ENCODE measurements around the gene OBSCN. TPM values are rescaled to one million over a fixed set of nuclear protein-coding genes. Genes with fewer than 3 reads are reported as not detected.

The OBSCN gene
- total RNA-seq, 1 experiment from 2014 or later, result 5.6 TPM

- TF ChIP-seq CTCF (IDR thresholded peaks at IDR 0.05; ENCODE audit: insufficient read depth in 1 of 2, low read depth in 1 of 2, low read length in 1 of 2, severe bottlenecking in 1 of 2, unreplicated experiment in 1 of 2), result no peak
- intact Hi-C loops (cut with micrococcal nuclease; ENCODE audit: unreplicated experiment), result no loop called here
- ChIA-PET POLR2A (no interaction called here), CTCF (interaction anchor here (0.6 kb wide), 1 partner anchor 11 kb away, joined by 4 read pairs; no protein-coding TSS in a partner anchor)
- Mint-ChIP-seq H3K4me1 (ENCODE audit: low read depth, unreplicated experiment) (no peaks in the 10 kb centered on the region), H3K27ac (ENCODE audit: unreplicated experiment) (no peak overlapping the region), H3K9me3 (ENCODE audit: unreplicated experiment) (peaks cover 34% of the 10 kb centered on the region), H3K36me3 (ENCODE audit: insufficient read depth, unreplicated experiment) (no peaks in the 10 kb centered on the region), H3K4me3 (ENCODE audit: unreplicated experiment) (no peak overlapping the region), H3K27me3 (ENCODE audit: insufficient read depth, unreplicated experiment) (peaks cover 8% of the 10 kb centered on the region)
- DNase-seq, result no peak
- no TSS peak for BruUV-seq (replicated peaks)
- Histone ChIP-seq H3K36me3 (ENCODE audit: control insufficient read depth, insufficient read depth, low read length) (no peaks in the 10 kb centered on the region), H3K27me3 (replicated peaks; ENCODE audit: control insufficient read depth, insufficient read depth, low read length) (no peaks in the 10 kb centered on the region), H3K4me3 (ENCODE audit: low read depth, low read length) (no peak overlapping the region), H3K4me1 (no peaks in the 10 kb centered on the region), H3K9me3 (peaks cover 17% of the 10 kb centered on the region)
Measured at GRCh38 chr1:228198977-228199590, 8.8 kb upstream of the OBSCN start.

GRCh38 chr1:228204958-228205357 is 2.9 kb upstream of the OBSCN start:
- no TSS peak for BruUV-seq (replicated peaks)
- Histone ChIP-seq H3K4me1 (no peaks in the 10 kb centered on the region), H3K4me3 (ENCODE audit: low read depth, low read length) (no peak overlapping the region), H3K36me3 (ENCODE audit: control insufficient read depth, insufficient read depth, low read length) (no peaks in the 10 kb centered on the region), H3K27me3 (replicated peaks; ENCODE audit: control insufficient read depth, insufficient read depth, low read length) (no peaks in the 10 kb centered on the region), H3K9me3 (0 out of 2 replicates have a peak, but pooled peaks cover under 1% of the 10 kb centered on the region)
- ChIA-PET CTCF (interaction anchor here (0.6 kb wide), 1 partner anchor 11 kb away, joined by 7 read pairs; no protein-coding TSS in a partner anchor), POLR2A (no interaction called here)
- no peak for DNase-seq
- H3K27ac Mint-ChIP-seq (ENCODE audit: unreplicated experiment), result no peak overlapping the region
- no peaks in the 10 kb centered on the region for H3K4me1 Mint-ChIP-seq (ENCODE audit: low read depth, unreplicated experiment)
- TF ChIP-seq CTCF (IDR thresholded peaks at IDR 0.05; ENCODE audit: insufficient read depth in 1 of 2, low read depth in 1 of 2, low read length in 1 of 2, severe bottlenecking in 1 of 2, unreplicated experiment in 1 of 2), result no peak
- H3K4me3 Mint-ChIP-seq (ENCODE audit: unreplicated experiment), result no peak overlapping the region
- no peaks in the 10 kb centered on the region for H3K36me3 Mint-ChIP-seq (ENCODE audit: insufficient read depth, unreplicated experiment)
- peaks cover 11% of the 10 kb centered on the region for H3K9me3 Mint-ChIP-seq (ENCODE audit: unreplicated experiment)
- intact Hi-C loops (cut with micrococcal nuclease; ENCODE audit: unreplicated experiment), result no loop called here
- H3K27me3 Mint-ChIP-seq (ENCODE audit: insufficient read depth, unreplicated experiment), result peaks cover 8% of the 10 kb centered on the region

DNA sequence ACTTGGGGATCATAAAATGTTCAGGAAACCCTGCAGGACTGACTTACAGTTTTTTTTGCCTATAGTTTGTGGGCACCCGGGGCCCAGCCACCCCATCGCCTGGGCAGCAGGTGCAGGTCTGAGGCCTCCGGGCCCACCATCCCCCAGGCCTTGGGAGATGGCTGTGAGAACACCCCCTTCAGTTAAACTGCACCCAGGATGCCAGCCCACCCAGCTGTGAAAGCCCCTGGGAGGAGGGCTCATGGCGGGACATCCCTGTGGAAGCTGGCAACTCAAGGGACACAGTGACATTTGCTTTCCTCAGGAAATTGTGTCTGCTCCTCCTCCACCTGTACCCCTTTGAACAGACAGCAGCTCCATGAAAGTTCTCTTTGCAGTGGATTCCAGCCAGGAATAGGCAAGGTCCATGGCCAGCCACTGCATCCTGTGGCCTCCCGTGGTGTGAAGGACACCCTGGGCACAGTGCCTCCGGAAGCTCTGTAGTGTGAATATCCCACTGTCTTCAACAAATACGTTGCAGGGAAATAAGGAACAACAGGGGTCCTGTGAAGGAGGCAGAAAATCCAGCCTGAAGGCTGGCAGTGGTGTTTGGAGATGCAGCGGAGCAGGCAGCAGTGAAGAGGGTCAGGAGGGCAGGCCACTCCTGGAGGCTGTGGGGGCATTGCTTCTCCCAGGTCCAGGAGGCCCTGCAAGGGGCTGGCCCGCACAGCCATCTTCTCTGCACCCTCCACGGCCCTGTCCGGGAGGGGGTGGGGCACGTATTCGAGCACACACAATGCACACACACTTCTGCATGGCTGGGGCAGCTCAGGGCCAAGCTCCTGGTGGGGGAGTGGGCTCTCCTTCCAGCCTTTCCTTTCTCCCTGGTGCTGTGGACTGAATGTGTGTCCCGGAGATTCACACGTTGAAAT is 2.1 kb upstream of the OBSCN start:
- H3K27me3 ChIP-seq (replicated peaks; ENCODE audit: control insufficient read depth, insufficient read depth, low read length), result no peaks in the 10 kb centered on the region
- intact Hi-C loops (cut with micrococcal nuclease; ENCODE audit: unreplicated experiment), result no loop called here
- no peak overlapping the region for H3K4me3 Mint-ChIP-seq (ENCODE audit: unreplicated experiment)
- peaks cover 8% of the 10 kb centered on the region for H3K27me3 Mint-ChIP-seq (ENCODE audit: insufficient read depth, unreplicated experiment)
- BruUV-seq (replicated peaks), result no TSS peak
- H3K4me1 Mint-ChIP-seq (ENCODE audit: low read depth, unreplicated experiment), result no peaks in the 10 kb centered on the region
- TF ChIP-seq CTCF (IDR thresholded peaks at IDR 0.05; ENCODE audit: insufficient read depth in 1 of 2, low read depth in 1 of 2, low read length in 1 of 2, severe bottlenecking in 1 of 2, unreplicated experiment in 1 of 2), result no peak
- H3K27ac Mint-ChIP-seq (ENCODE audit: unreplicated experiment), result no peak overlapping the region
- POLR2A ChIA-PET, result no interaction called here
- peaks cover 11% of the 10 kb centered on the region for H3K9me3 Mint-ChIP-seq (ENCODE audit: unreplicated experiment)
- no peak overlapping the region for H3K4me3 ChIP-seq (ENCODE audit: low read depth, low read length)
- H3K4me1 ChIP-seq, result no peaks in the 10 kb centered on the region
- H3K36me3 Mint-ChIP-seq (ENCODE audit: insufficient read depth, unreplicated experiment), result no peaks in the 10 kb centered on the region
- no peaks in the 10 kb centered on the region for H3K36me3 ChIP-seq (ENCODE audit: control insufficient read depth, insufficient read depth, low read length)
- DNase-seq, result no peak
- no peaks in the 10 kb centered on the region for H3K9me3 ChIP-seq
- CTCF ChIA-PET, result interaction anchor here (0.6 kb wide), 1 partner anchor 12 kb away, joined by 7 read pairs; no protein-coding TSS in a partner anchor
